ENCODE measurements around the gene FAM200A.
A peak's percentile ranks its signal among the peaks of the same experiment; 100 is the strongest.
"Not testable (repeated sequence)": the region's sequence is repeated elsewhere in the genome, so short reads cannot be mapped to it uniquely, and the experiment has no call there.

The FAM200A gene

GRCh38 chr7:99559175-99559915, 7.4 kb upstream of the FAM200A start:
- peak; percentile 44 for DNase-seq (ENCODE audit: low read depth)

GRCh38 chr7:99558306-99559174, 6.6 kb upstream of the FAM200A start, which contains the start of gene ZNF655:
Gene ZNF655, plus strand, starts transcription at chr7:99558642. Its CDS starts 1,918 bp downstream, at chr7:99560560.
- DNase-seq (ENCODE audit: low read depth) = peak; percentile 93

DNA sequence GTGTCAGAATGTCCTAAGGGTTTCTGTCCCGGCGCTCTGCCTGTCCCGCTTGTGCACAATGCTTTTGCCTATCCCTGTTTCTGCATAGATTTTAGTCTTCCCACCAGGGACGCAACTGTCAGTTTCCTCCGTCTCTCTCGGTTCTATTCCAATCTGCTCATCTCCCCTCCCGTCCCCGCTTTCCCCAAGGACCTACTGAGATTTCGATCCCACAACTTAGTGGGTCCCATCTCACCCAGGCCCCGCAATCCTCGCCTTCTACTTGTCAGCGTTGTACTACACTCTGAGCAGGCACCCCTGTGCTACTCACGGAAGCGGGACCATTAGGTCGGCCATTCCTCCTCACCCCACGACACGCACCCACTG, 6.0 kb upstream of the FAM200A start:
- DNase-seq (ENCODE audit: low read depth) = no peak

GRCh38 chr7:99557196-99557607, 5.3 kb upstream of the FAM200A start:
- DNase-seq (ENCODE audit: low read depth) = peak; percentile 14

DNA sequence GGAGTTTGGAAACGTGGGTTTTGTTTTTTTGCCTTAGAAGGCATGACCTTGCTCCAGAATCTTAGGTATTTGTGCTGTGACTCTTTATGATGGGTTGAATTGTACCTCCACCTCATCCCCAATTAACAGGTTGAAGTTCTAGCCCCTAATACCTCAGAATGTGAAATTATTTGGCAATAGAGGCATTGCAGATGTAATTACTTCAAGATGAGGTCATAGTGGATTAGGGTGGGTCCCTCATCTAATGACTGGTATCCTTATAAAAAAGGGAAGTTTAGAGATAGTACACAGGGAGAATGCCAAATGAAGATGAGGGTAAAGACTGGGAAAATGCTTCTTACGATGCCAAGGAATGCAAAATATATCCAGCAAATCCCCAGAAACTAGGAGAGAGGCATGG, 3.0 kb upstream of the FAM200A start:
- no peak for DNase-seq (ENCODE audit: low read depth)

DNA sequence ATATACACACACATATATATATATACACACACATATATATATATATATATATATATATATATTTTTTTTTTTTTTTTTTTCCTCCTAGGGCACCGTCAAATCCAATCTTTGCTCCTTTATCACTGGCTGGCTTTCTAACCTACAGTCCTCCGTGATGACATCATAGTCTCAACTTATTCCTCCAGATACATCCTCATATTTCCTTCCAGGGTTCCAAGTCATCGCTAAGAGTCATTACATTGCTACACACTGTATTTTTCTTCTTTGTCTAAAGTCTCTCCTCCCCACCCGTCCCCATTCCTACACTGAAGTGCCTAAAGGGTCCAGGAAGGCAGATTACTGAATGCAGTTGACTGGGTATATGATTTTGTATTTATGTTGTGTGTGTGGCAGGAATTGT, 1.1 kb upstream of the FAM200A start:
- DNase-seq (ENCODE audit: low read depth) = no peak

- peak; percentile 25 for DNase-seq (ENCODE audit: low read depth)
Observed at GRCh38 chr7:99551334-99551733, 580 bp downstream of the FAM200A start.

DNA sequence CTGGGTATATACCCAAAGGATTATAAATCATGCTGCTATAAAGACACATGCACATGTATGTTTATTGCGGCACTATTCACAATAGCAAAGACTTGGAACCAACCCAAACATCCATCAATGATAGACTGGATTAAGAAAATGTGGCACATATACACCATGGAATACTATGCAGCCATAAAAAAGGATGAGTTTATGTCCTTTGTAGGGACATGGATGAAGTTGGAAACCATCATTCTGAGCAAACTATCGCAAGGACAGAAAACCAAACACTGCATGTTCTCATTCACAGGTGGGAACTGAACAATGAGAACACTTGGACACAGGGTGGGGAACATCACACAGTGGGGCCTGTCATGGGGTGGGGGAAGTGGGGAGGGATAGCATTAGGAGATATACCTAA, 2.4 kb downstream of the FAM200A start:
- DNase-seq (ENCODE audit: low read depth) = not testable (repeated sequence)

DNA sequence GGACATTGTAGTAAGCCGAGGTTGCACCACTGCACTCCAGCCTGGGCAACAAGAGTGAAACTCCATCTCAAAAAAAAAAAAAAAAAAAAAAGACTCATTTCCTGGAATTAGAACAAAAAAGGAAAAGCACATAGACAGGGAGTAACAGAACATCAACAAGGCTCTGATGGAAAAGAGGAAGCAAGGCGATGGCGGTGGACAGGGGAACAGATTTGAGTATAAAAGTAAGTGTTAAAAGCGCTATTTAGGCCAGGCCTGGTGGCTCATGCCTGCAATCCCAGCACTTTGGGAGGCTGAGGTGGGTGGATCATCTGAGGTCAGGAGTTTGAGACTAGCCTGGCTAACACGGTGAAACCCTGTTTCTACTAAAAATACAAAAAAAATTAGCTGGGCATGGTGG, 6.6 kb downstream of the FAM200A start:
- DNase-seq (ENCODE audit: low read depth) = not testable (repeated sequence)

- no peak for DNase-seq (ENCODE audit: low read depth)
Observed at GRCh38 chr7:99543916-99544315, 8.0 kb downstream of the FAM200A start.

- no peak for DNase-seq (ENCODE audit: low read depth)
Observed at GRCh38 chr7:99543081-99543671, 8.7 kb downstream of the FAM200A start.

DNA sequence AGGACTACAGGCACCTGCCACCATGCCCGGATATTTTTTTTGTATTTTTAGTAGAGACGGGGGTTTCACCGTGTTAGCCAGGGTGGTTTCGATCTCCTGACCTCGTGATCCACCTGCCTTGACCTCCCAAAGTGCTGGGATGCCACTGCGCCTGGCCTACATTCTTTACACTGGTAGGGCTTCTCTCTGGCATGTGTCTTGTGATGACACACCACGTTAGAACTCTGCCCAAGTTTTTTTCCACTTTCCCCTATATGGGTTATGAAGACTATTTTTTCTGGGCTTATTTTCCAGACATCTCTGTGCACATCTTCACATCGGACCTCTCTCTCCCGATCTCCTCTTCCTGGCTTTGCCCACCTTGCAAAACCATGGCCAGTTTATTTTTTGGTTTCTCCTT, 10.7 kb downstream of the FAM200A start:
- peak; percentile 10 for DNase-seq (ENCODE audit: low read depth)

GRCh38 chr7:99540542-99540941, 11.4 kb downstream of the FAM200A start:
- no peak for DNase-seq (ENCODE audit: low read depth)

DNA sequence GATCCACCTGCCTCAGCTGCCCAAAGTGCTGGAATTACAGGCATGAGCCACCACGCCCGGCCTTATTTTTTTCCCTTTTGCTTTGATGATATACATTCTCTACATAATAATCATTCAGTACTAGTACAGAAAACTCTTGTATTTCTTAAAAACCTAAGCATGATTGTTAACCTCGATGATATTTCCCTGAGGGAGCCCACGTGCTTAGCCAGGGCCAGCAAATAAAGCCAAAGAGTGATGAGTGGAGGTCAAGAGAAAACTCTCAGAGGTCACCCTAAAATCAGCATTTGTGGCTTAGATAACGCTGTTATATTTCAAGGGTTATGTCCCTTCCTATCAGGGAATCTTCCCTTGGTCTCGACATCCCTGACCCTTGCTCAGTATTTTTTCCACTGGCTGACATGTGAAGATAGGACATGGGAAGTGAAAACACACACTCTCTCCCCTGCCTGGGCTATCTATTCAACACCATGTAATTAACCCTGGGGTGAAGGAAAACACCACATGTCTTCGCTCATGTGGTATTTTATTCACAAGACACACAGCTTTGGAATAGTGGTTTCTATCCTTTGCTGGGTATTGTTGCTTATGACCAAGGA, 12.6 kb downstream of the FAM200A start:
- no peak for DNase-seq (ENCODE audit: low read depth)

DNA sequence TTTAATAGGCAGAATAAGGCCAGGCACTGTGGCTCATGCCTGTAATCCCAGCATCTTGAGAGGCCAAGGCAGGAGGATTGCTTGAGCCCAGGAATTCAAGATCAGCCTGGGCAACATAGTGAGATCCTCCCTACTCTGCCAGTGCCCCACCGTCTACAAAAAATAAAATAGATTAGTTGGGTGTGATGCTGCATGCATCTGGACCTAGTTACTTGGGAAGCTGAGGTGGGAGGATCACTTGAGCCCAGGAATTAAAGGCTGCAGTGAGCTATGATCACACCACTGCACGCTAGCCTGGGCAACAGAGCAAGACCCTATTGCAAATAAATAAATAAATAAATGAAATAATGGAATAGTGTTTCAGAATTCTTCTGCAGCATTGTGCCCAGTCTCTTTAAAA, 16.2 kb downstream of the FAM200A start:
- no peak for DNase-seq (ENCODE audit: low read depth)

DNA sequence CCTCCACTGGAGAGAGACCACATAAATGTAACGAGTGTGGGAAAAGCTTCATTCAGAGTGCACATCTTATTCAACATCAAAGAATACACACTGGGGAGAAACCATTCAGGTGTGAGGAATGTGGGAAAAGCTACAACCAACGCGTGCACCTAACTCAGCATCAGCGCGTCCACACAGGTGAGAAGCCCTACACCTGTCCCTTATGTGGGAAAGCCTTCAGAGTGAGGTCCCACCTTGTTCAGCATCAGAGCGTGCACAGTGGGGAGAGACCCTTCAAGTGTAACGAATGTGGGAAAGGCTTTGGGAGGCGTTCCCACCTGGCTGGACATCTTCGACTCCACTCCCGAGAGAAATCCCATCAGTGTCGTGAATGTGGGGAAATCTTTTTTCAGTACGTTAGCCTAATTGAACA, 20.6 kb downstream of the FAM200A start:
- peak; percentile 3 for DNase-seq (ENCODE audit: low read depth)

GRCh38 chr7:99525713-99526440, 26.0 kb downstream of the FAM200A start:
- DNase-seq (ENCODE audit: low read depth) = peak; percentile 19

- no peak for DNase-seq (ENCODE audit: low read depth)
Observed at GRCh38 chr7:99521399-99521798, 30.5 kb downstream of the FAM200A start.

- DNase-seq (ENCODE audit: low read depth) = peak; percentile 48
Observed at GRCh38 chr7:99514050-99514449, 37.9 kb downstream of the FAM200A start.

DNA sequence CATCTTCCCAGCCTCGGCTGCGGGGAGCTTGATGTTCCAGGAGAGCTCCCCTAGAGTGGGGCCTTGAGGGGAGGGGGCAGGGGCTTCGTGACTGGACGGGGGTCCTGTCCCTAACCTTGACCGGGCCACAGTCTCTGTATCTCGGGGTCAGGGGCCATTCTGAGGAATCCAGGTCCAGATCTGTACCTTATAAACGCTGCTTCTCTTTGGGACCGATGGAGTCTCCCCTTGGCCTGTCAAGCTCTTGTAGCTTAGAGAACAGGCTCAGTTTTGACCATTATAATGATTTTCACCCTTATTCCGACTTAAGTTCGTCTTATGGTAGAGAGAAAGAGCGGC, 46.6 kb downstream of the FAM200A start:
- DNase-seq (ENCODE audit: low read depth) = no peak

- DNase-seq (ENCODE audit: low read depth) = peak; percentile 97
Observed at GRCh38 chr7:99504603-99505323, 47.2 kb downstream of the FAM200A start, which contains the start of gene ZKSCAN5. Gene ZKSCAN5, plus strand, starts transcription at chr7:99504662. Its CDS starts 1,383 bp downstream, at chr7:99506045.
